ENCODE data around the gene DYNLT4. TPM values are rescaled to one million over a fixed set of nuclear protein-coding genes. Genes with fewer than 3 reads are reported as not detected.
A peak's percentile ranks its signal among the peaks of the same experiment; 100 is the strongest.

The DYNLT4 gene
- polyA plus RNA-seq, 1 donor (not counting 4 experiments of a cell fraction or from before 2014, with no cell fraction given) = not detected

GRCh38 chr1:44776730-44777068 lies 30.5 kb downstream of the DYNLT4 start:
- dilution Hi-C loops (cut with MboI; ENCODE audit: extremely low pct_ligation_motif_present, low sequenced_read_pairs) = no loop called here

DNA sequence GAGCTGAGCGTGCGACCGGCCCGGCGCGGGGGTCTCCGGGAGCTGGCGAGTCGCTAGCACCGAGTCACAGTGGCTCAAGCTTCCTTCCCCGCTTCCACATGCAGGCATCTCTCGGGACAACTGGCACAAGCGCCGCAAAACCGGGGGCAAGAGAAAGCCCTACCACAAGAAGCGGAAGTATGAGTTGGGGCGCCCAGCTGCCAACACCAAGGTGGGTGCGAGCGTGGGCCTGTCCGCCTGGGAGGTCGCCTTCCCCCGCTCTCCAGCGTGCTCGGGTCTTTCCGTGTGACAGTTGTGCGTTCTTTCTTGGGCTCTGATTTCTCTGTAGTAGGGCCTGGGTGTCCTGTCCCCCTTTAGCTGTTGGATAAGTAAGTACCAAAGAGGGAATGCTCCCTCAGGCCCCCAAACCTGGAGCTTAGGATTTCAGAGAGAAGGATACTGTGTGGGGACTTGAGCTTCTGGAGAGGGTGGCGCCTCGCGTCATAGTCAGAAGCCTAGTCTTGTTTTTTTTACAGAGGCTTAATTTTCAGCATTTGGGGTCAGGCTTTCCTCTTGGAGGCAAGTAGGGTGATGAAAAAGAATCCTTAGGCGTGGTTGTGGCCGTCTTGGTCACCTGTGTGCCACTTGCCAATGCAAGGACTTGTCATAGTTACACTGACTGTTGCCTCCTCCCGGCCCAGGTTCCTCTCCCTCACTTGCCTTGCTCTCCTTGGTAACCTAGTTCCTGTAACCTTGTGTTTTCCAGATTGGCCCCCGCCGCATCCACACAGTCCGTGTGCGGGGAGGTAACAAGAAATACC lies 31.0 kb downstream of the DYNLT4 start:
- H3K27ac ChIP-seq (ENCODE audit: control insufficient read depth, insufficient read depth, low read length) = peak overlapping the region; percentile 97
- H4K20me1 ChIP-seq (ENCODE audit: control insufficient read depth, extremely low read depth, insufficient read depth, low read length) = peaks cover 19% of the 10 kb centered on the region
- H3K9ac ChIP-seq (ENCODE audit: control insufficient read depth, extremely low read depth, insufficient read depth, low read length) = peak overlapping the region; percentile 92
- H2AFZ ChIP-seq (ENCODE audit: control insufficient read depth, low read length) = no peak overlapping the region
- no peak for DNase-seq (ENCODE audit: low read depth, low spot score)
- H3K4me2 ChIP-seq (ENCODE audit: control insufficient read depth, extremely low read depth, insufficient read depth, low read depth, low read length) = peak overlapping the region; percentile 92
- peaks cover 36% of the 10 kb centered on the region for H3K79me2 ChIP-seq (ENCODE audit: control insufficient read depth, insufficient read depth, low read length)
- H3K27me3 ChIP-seq (ENCODE audit: control insufficient read depth, extremely low read depth, insufficient read depth, low read length) = no peaks in the 10 kb centered on the region
- dilution Hi-C loops (cut with MboI; ENCODE audit: extremely low pct_ligation_motif_present, low sequenced_read_pairs) = no loop called here
- H3K4me1 ChIP-seq (ENCODE audit: control insufficient read depth, extremely low read depth, insufficient read depth, low read length) = peaks cover 17% of the 10 kb centered on the region
- TF ChIP-seq, protein P1, sequence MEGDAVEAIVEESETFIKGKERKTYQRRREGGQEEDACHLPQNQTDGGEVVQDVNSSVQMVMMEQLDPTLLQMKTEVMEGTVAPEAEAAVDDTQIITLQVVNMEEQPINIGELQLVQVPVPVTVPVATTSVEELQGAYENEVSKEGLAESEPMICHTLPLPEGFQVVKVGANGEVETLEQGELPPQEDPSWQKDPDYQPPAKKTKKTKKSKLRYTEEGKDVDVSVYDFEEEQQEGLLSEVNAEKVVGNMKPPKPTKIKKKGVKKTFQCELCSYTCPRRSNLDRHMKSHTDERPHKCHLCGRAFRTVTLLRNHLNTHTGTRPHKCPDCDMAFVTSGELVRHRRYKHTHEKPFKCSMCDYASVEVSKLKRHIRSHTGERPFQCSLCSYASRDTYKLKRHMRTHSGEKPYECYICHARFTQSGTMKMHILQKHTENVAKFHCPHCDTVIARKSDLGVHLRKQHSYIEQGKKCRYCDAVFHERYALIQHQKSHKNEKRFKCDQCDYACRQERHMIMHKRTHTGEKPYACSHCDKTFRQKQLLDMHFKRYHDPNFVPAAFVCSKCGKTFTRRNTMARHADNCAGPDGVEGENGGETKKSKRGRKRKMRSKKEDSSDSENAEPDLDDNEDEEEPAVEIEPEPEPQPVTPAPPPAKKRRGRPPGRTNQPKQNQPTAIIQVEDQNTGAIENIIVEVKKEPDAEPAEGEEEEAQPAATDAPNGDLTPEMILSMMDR (optimal IDR thresholded peaks at IDR 0.05 in 1 of 3, IDR thresholded peaks at IDR 0.05 in 1 of 3, conservative IDR thresholded peaks at IDR 0.05 in 1 of 3; ENCODE audit: extremely low read depth in 1 of 3, insufficient read depth in 2 of 3, low read length in 3 of 3) = no peak
- no peak for TF ChIP-seq EZH2 (IDR thresholded peaks at IDR 0.05; ENCODE audit: low read length)
- H3K9me3 ChIP-seq (ENCODE audit: control insufficient read depth, low read depth, low read length) = no peaks in the 10 kb centered on the region
- peaks cover 26 to 42% of the 10 kb centered on the region in 2 experiments for H3K36me3 ChIP-seq (ENCODE audit: control insufficient read depth in 2 of 2, extremely low read depth in 1 of 2, insufficient read depth in 2 of 2, low read length in 2 of 2)
- H3K4me3 ChIP-seq (ENCODE audit: control insufficient read depth in 2 of 3, extremely low read depth in 1 of 3, insufficient read depth in 2 of 3, low read depth in 1 of 3, low read length in 3 of 3) = peak overlapping the region; percentile 85 to 94 (median 92)
- H3K9me1 ChIP-seq (ENCODE audit: control insufficient read depth, extremely low read depth, insufficient read depth, low read length) = no peaks in the 10 kb centered on the region
- no peak for FAIRE-seq

More at GRCh38 chr1:44776730-44777068, 30.5 kb downstream of the DYNLT4 start:
- no peak for DNase-seq (ENCODE audit: low read depth, low spot score)
- peak overlapping the region; percentile 92 for H3K4me2 ChIP-seq (ENCODE audit: control insufficient read depth, extremely low read depth, insufficient read depth, low read depth, low read length)
- TF ChIP-seq EZH2 (IDR thresholded peaks at IDR 0.05; ENCODE audit: low read length) = no peak
- TF ChIP-seq, protein P1 (optimal IDR thresholded peaks at IDR 0.05 in 1 of 3, IDR thresholded peaks at IDR 0.05 in 1 of 3, conservative IDR thresholded peaks at IDR 0.05 in 1 of 3; ENCODE audit: extremely low read depth in 1 of 3, insufficient read depth in 2 of 3, low read length in 3 of 3) = no peak
- peaks cover 2% of the 10 kb centered on the region for H3K9me1 ChIP-seq (ENCODE audit: control insufficient read depth, extremely low read depth, insufficient read depth, low read length)
- peak overlapping the region; percentile 92 for H3K9ac ChIP-seq (ENCODE audit: control insufficient read depth, extremely low read depth, insufficient read depth, low read length)
- no peaks in the 10 kb centered on the region for H3K27me3 ChIP-seq (ENCODE audit: control insufficient read depth, extremely low read depth, insufficient read depth, low read length)
- no peak for FAIRE-seq
- H3K9me3 ChIP-seq (ENCODE audit: control insufficient read depth, low read depth, low read length) = no peaks in the 10 kb centered on the region
- peaks cover 26 to 44% of the 10 kb centered on the region in 2 experiments for H3K36me3 ChIP-seq (ENCODE audit: control insufficient read depth in 2 of 2, extremely low read depth in 1 of 2, insufficient read depth in 2 of 2, low read length in 2 of 2)
- H3K4me3 ChIP-seq (ENCODE audit: control insufficient read depth in 2 of 3, extremely low read depth in 1 of 3, insufficient read depth in 2 of 3, low read depth in 1 of 3, low read length in 3 of 3) = peak overlapping the region; percentile 85 to 94 (median 92)
- peaks cover 17% of the 10 kb centered on the region for H3K4me1 ChIP-seq (ENCODE audit: control insufficient read depth, extremely low read depth, insufficient read depth, low read length)
- peaks cover 36% of the 10 kb centered on the region for H3K79me2 ChIP-seq (ENCODE audit: control insufficient read depth, insufficient read depth, low read length)
- peaks cover 19% of the 10 kb centered on the region for H4K20me1 ChIP-seq (ENCODE audit: control insufficient read depth, extremely low read depth, insufficient read depth, low read length)
- H3K27ac ChIP-seq (ENCODE audit: control insufficient read depth, insufficient read depth, low read length) = peak overlapping the region; percentile 97
- no peak overlapping the region for H2AFZ ChIP-seq (ENCODE audit: control insufficient read depth, low read length)
